Umbilical cord (tissue), 2 donors: Measurements from ENCODE around the gene CARTPT. TPM values are rescaled to one million over a fixed set of nuclear protein-coding genes. Genes with fewer than 3 reads are reported as not detected.

Experiments
- DNase-seq: peaks from one replicate; pipeline ENCODE4 v3.0.0-alpha.2; 2015; ENCODE audit warnings: low spot score
- total RNA-seq: library from RNA; depleted of rRNA; stranded (reverse); fragments of >200 nt; gene quantifications from one replicate; pipeline ENCODE4 v1.2.3, GENCODE V29; 2014; ENCODE audit warnings: low replicate concordance; ENCODE audit not compliant: insufficient read depth

CARTPT gene
- not detected for total RNA-seq

- peak; percentile 22 for DNase-seq
These were observed at the start of gene CARTPT for GRCh38 chr5:71719063-71719964. CARTPT (plus strand) TSS chr5:71719275; CDS start chr5:71719294, 19 bp downstream.

- DNase-seq: no peak
These were observed 41.1 kb upstream of the CARTPT start for GRCh38 chr5:71677977-71678376.

- DNase-seq: no peak
These were observed 39.4 kb upstream of the CARTPT start for GRCh38 chr5:71679714-71680113.

GRCh38 chr5:71680510-71680909 lies 38.6 kb upstream of the CARTPT start:
- no peak for DNase-seq

GRCh38 chr5:71681296-71681695 lies 37.8 kb upstream of the CARTPT start:
- no peak for DNase-seq

- DNase-seq: no peak
These were observed 34.8 kb upstream of the CARTPT start for GRCh38 chr5:71684309-71684708.

- peak; percentile 42 for DNase-seq
These were observed 25.1 kb upstream of the CARTPT start for GRCh38 chr5:71693828-71694427.

- DNase-seq: no peak
These were observed 24.0 kb upstream of the CARTPT start for GRCh38 chr5:71695071-71695470.

- no peak for DNase-seq
These were observed 23.5 kb upstream of the CARTPT start for GRCh38 chr5:71695595-71695994.

GRCh38 chr5:71697967-71698366 lies 21.1 kb upstream of the CARTPT start:
- DNase-seq: no peak

- DNase-seq: no peak
These were observed 19.8 kb upstream of the CARTPT start for GRCh38 chr5:71699233-71699632.

- no peak for DNase-seq
These were observed 19.3 kb upstream of the CARTPT start for GRCh38 chr5:71699751-71700150.

GRCh38 chr5:71700803-71701202 lies 18.3 kb upstream of the CARTPT start:
- DNase-seq: no peak

- no peak for DNase-seq
These were observed 17.7 kb upstream of the CARTPT start for GRCh38 chr5:71701407-71701806.

- DNase-seq: no peak
These were observed 15.1 kb upstream of the CARTPT start for GRCh38 chr5:71703941-71704340.

- DNase-seq: no peak
These were observed 13.7 kb upstream of the CARTPT start for GRCh38 chr5:71705421-71705820.

- DNase-seq: no peak
These were observed 12.2 kb upstream of the CARTPT start for GRCh38 chr5:71706906-71707305.

GRCh38 chr5:71711610-71712009 lies 7.5 kb upstream of the CARTPT start:
- DNase-seq: no peak

- no peak for DNase-seq
These were observed 4.2 kb upstream of the CARTPT start for GRCh38 chr5:71714911-71715310.

- no peak for DNase-seq
These were observed 8.9 kb downstream of the CARTPT start for GRCh38 chr5:71727978-71728377.

GRCh38 chr5:71731015-71731414 lies 11.9 kb downstream of the CARTPT start:
- DNase-seq: no peak

- no peak for DNase-seq
These were observed 12.9 kb downstream of the CARTPT start for GRCh38 chr5:71732011-71732410.

- no peak for DNase-seq
These were observed 15.1 kb downstream of the CARTPT start for GRCh38 chr5:71734141-71734540.
